Upper lobe of left lung (tissue), 6 donors: Measurements from ENCODE around the gene CBL. TPM values are rescaled to one million over a fixed set of nuclear protein-coding genes. Genes with fewer than 3 reads are reported as not detected.

ENCODE experiments used
- ATAC-seq, 2 donors: fragments of 200-7000 bp; cut with Tn5 transposase; one replicate each; pipeline ENCODE4 v1.9.1; 2022; ENCODE audit warnings: mild to moderate bottlenecking in 2 of 2, moderate library complexity in 2 of 2; ENCODE audit not compliant: low FRiP score in 2 of 2
- DNase-seq, 2 donors: peaks; one replicate each; pipeline ENCODE4 v3.0.0-alpha.2; 2019 to 2020
- H3K27ac ChIP-seq, 4 donors: fragments of 200-600 bp; sonication (generic); one replicate each; pipeline ENCODE4 v1.5.1; 2016 to 2019
- H3K27me3 ChIP-seq, 4 donors: fragments of 200-600 bp; sonication (generic); one replicate each; pipeline ENCODE4 v1.5.1; 2017 to 2019
- H3K36me3 ChIP-seq, 4 donors: fragments of 200-600 bp; sonication (generic); one replicate each; pipeline ENCODE4 v1.5.1; 2016 to 2019
- H3K4me1 ChIP-seq, 4 donors: fragments of 200-600 bp; sonication (generic); one replicate each; pipeline ENCODE4 v1.5.1; 2018 to 2019
- H3K4me3 ChIP-seq, 4 donors: fragments of 200-600 bp; sonication (generic); one replicate each; pipeline ENCODE4 v1.5.1; 2017 to 2019; ENCODE audit warnings: mild to moderate bottlenecking in 2 of 4, moderate library complexity in 1 of 4
- H3K9me3 ChIP-seq, 4 donors: fragments of 200-600 bp; sonication (generic); one replicate each; pipeline ENCODE4 v1.5.1; 2018 to 2019
- EP300 ChIP-seq, 4 donors: sonication (generic); formaldehyde crosslinking; IDR thresholded peaks; one replicate each; pipeline ENCODE4 v1.5.1; 2017; ENCODE audit warnings: antibody characterized with exemption in 4 of 4, control low read depth in 2 of 4
- POLR2A ChIP-seq, 4 donors: fragments of 450-650 bp; IDR thresholded peaks; one replicate each; pipeline ENCODE4 v1.5.1; 2016 to 2017; ENCODE audit warnings: antibody characterized with exemption in 4 of 4, mild to moderate bottlenecking in 2 of 4
- POLR2AphosphoS5 ChIP-seq, 2 donors: sonication (generic); formaldehyde crosslinking; IDR thresholded peaks; one replicate each; pipeline ENCODE4 v1.5.1; 2017; ENCODE audit warnings: antibody characterized with exemption in 2 of 2
- WGBS, 2 donors: methylation state at CpG; one replicate each; pipeline ENCODE4 v1.1.5; 2017 to 2018; 5-methylcytosine and 5-hydroxymethylcytosine counted together
- total RNA-seq, 6 donors: library from RNA; depleted of rRNA in 4 of 6; stranded (reverse); fragments of >200 nt in 4 of 6; gene quantifications; one replicate each; pipeline versions ENCODE4 v1.1.0 to v1.2.1, GENCODE V29; 2016 to 2021
- TF ChIP-seq, protein P1 (sequence below), 6 experiments: fragments of 450-650 bp in 4 of 6; fragments of 200-600 bp in 2 of 6; sonication (generic) in 2 of 6; IDR thresholded peaks; one replicate each; pipeline ENCODE4 v1.5.1; 2016 to 2019; ENCODE audit warnings: antibody characterized with exemption in 6 of 6
- donor health status: DM: no; HTN: no; CAD: no; lungs with moderate emphysema.
- donor health status: DM: no; HTN: yes; CAD: no; lungs with severe emphysema.

Gene CBL
- total RNA-seq, 6 donors from 2014 or later: 15.4 to 32.2 (median 18.9) TPM

GRCh38 chr11:119344291-119345010, 138.3 kb downstream of the CBL start:
- Histone ChIP-seq H3K4me1 (peaks cover 22 to 28% (median 23%) of the 10 kb centered on the region in 4 donors), H3K4me3 (no peak overlapping the region), H3K27ac (no peak overlapping the region), H3K9me3 (no peaks in the 10 kb centered on the region), H3K36me3 (no peaks in the 10 kb centered on the region), H3K27me3 (peaks cover 0 to 15% (median 7%) of the 10 kb centered on the region in 4 donors)
- WGBS, 2 donors: 77 to 82% methylated on average over 7 to 14 of the region's 14 CpGs
- ATAC-seq: no peak
- DNase-seq: no peak
- no peak for TF ChIP-seq EP300 (IDR thresholded peaks at IDR 0.05)
- TF ChIP-seq, protein P1, sequence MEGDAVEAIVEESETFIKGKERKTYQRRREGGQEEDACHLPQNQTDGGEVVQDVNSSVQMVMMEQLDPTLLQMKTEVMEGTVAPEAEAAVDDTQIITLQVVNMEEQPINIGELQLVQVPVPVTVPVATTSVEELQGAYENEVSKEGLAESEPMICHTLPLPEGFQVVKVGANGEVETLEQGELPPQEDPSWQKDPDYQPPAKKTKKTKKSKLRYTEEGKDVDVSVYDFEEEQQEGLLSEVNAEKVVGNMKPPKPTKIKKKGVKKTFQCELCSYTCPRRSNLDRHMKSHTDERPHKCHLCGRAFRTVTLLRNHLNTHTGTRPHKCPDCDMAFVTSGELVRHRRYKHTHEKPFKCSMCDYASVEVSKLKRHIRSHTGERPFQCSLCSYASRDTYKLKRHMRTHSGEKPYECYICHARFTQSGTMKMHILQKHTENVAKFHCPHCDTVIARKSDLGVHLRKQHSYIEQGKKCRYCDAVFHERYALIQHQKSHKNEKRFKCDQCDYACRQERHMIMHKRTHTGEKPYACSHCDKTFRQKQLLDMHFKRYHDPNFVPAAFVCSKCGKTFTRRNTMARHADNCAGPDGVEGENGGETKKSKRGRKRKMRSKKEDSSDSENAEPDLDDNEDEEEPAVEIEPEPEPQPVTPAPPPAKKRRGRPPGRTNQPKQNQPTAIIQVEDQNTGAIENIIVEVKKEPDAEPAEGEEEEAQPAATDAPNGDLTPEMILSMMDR (IDR thresholded peaks at IDR 0.05): no peak
- no peak for TF ChIP-seq POLR2AphosphoS5 (IDR thresholded peaks at IDR 0.05)
- TF ChIP-seq POLR2A (IDR thresholded peaks at IDR 0.05): no peak

GRCh38 chr11:119345685-119346084, 139.5 kb downstream of the CBL start:
- DNase-seq (no peak), ATAC-seq (no peak)
- 79 to 86% methylated on average over 4 to 12 of the region's 12 CpGs for WGBS, 2 donors
- no peak overlapping the region for H3K4me3 ChIP-seq
- peaks cover 0 to 3% (median under 1%) of the 10 kb centered on the region in 4 donors for H3K27me3 ChIP-seq
- no peaks in the 10 kb centered on the region for H3K9me3 ChIP-seq
- peaks cover 10 to 17% (median 12%) of the 10 kb centered on the region in 4 donors for H3K4me1 ChIP-seq
- no peak overlapping the region for H3K27ac ChIP-seq
- TF ChIP-seq, protein P1 (IDR thresholded peaks at IDR 0.05): no peak
- no peak for TF ChIP-seq POLR2A (IDR thresholded peaks at IDR 0.05)
- no peak for TF ChIP-seq EP300 (IDR thresholded peaks at IDR 0.05)
- H3K36me3 ChIP-seq: no peaks in the 10 kb centered on the region

DNA sequence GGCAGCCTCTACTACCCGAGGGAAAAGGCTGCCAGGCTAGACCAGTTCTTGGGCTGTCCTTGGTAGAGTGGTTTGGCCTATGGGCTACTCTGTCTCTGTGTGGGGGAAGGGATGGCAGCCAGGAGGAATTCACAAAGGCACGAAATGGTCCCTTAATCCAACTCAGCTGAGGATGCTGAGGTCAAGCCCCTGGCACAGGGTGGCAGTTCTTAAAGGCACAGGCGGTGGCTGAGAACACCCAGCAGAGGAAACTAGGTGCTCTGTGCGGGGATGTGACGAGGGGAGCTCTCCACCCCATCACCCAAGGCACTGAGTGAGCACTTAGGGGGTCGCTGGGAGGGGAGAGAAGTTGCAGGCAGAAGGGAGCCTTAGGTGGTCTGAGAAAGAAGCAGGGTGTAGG, 140.5 kb downstream of the CBL start, which contains the start of gene MFRP:
MFRP (minus strand) TSS at position 101 of the 400 bp plus-strand sequence. CDS start 192 bp downstream, outside the sequence.
- Histone ChIP-seq H3K4me3 (no peak within 1 kb of the TSS), H3K36me3 (no peaks in the 10 kb centered on the region), H3K27me3 (no peaks in the 10 kb centered on the region), H3K27ac (no peak within 1 kb of the TSS), H3K4me1 (peaks cover under 1 to 8% (median 3%) of the 10 kb centered on the region in 4 donors), H3K9me3 (no peaks in the 10 kb centered on the region)
- DNase-seq: no peak
- TF ChIP-seq POLR2AphosphoS5 (IDR thresholded peaks at IDR 0.05) (no peak), POLR2A (IDR thresholded peaks at IDR 0.05) (no peak), EP300 (IDR thresholded peaks at IDR 0.05) (no peak)
- TF ChIP-seq, protein P1 (IDR thresholded peaks at IDR 0.05): no peak
- ATAC-seq: no peak
- 42 to 43% methylated on average over 5 to 6 of the region's 6 CpGs for WGBS, 2 donors

- 88% methylated on average over 2 of the region's 2 CpGs for WGBS, 2 donors
- H3K4me1 ChIP-seq: peaks cover 0 to 2% (median 0%) of the 10 kb centered on the region in 4 donors
- H3K36me3 ChIP-seq: no peaks in the 10 kb centered on the region
- H3K4me3 ChIP-seq: no peak overlapping the region
- no peaks in the 10 kb centered on the region for H3K9me3 ChIP-seq
- peak in 1 of 2 donors; percentile 88 for ATAC-seq
- no peak overlapping the region for H3K27ac ChIP-seq
- TF ChIP-seq POLR2A (IDR thresholded peaks at IDR 0.05): no peak
- no peak for TF ChIP-seq EP300 (IDR thresholded peaks at IDR 0.05)
- no peak for TF ChIP-seq POLR2AphosphoS5 (IDR thresholded peaks at IDR 0.05)
- TF ChIP-seq, protein P1 (IDR thresholded peaks at IDR 0.05): no peak
- H3K27me3 ChIP-seq: no peaks in the 10 kb centered on the region
- no peak for DNase-seq
Measured at GRCh38 chr11:119347242-119347641, 141.1 kb downstream of the CBL start.
